ENCODE measurements around the gene EEF1AKMT2.

Gene EEF1AKMT2

DNA sequence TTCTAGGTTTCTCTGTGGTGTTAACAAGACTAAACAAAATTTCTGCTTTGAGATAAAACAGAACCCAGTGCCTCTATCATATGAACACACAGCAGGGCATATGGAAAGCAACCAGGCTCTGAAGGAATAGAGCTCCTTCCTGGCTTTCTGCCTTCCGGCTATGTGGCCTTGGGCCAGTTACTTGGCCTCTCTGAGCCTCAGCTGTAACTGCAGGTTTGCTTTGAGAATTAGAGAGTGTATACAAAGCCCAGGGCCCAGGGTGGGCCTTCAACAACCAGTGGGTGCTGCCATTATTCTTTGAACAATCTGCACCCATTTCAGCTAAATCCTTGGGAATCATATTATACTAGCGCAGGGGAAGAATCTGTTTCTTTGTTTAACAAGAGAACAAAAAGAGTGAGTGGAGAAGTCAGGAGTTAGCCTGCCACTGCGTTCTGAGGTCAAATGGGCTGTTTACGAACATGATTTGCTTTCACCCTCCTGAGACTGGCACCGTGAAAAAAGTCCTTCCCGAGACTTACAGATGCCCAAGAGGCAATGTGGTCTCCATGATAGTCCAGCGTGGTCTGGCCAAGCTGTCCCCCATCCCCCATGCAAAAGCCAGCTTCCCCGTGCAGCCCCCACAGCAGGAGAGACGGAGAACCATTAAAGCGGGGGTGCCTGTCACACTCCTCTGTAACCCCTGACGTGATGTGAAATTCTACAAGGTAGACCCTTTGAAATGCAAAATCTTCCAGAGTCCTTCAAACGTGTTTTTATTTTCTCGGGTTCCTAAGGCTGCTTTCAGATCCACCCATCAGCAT lies 52.4 kb downstream of the EEF1AKMT2 start:
- H3K4me3 ChIP-seq (ENCODE audit: low read depth, low read length) = no peak overlapping the region

DNA sequence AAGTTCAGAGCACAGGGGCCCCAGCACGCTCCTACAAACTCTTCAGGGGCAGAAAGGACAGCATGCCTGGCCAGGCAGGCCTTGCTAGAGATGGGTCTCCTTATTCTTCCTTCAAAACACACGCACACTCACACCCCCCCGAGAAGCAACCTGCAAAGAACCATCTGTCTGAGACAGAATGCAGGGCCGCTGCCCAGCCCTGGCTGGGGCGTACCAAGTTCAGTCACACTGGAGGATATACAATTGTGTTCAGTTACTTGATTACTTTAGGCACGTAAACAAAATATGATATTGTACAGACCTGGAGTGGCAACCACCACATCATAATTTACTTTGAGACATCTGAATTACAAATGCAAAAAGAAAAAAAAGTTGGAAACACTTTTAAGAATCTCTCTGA lies 53.2 kb downstream of the EEF1AKMT2 start:
- no peak overlapping the region for H3K4me3 ChIP-seq (ENCODE audit: low read depth, low read length)

DNA sequence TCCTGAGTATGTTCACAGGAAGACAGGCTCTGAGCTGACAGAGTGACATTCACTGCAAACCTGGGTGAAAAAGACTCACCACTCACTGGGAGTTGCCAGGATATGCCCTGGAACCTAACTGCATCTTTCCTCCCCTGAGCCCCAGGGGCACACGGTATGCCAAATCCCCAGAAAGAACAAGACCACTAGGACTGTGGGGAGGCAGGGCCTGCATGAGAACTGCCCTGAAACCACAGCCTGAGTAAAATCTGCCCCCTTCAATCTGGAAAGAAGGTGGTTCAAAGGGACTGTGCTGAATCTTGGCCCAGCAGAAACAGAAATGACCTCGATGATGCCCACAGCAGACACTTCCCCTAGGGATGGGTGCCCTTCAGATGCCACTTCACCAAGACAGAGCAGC lies 54.0 kb downstream of the EEF1AKMT2 start:
- H3K4me3 ChIP-seq (ENCODE audit: low read depth, low read length) = no peak overlapping the region

DNA sequence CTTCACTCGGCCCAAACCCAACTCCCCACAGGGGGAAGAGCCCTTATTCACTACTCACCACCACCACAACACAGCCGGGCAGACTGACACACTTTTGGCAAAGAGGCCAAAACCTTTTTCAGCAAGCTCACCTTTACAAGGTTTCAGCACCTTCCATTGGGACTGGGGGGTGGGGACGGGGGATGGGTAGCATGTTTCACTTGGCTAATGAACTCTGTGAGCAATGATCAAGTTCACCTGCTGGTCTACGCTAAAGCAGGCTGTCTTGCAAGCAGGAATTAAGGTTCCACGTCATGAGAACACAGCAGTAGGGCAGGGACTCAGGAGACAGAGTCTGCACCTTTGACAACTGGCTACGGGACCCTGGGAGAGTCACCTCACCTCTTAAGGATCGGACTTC lies 54.5 kb downstream of the EEF1AKMT2 start:
- H3K4me3 ChIP-seq (ENCODE audit: low read depth, low read length) = no peak overlapping the region

DNA sequence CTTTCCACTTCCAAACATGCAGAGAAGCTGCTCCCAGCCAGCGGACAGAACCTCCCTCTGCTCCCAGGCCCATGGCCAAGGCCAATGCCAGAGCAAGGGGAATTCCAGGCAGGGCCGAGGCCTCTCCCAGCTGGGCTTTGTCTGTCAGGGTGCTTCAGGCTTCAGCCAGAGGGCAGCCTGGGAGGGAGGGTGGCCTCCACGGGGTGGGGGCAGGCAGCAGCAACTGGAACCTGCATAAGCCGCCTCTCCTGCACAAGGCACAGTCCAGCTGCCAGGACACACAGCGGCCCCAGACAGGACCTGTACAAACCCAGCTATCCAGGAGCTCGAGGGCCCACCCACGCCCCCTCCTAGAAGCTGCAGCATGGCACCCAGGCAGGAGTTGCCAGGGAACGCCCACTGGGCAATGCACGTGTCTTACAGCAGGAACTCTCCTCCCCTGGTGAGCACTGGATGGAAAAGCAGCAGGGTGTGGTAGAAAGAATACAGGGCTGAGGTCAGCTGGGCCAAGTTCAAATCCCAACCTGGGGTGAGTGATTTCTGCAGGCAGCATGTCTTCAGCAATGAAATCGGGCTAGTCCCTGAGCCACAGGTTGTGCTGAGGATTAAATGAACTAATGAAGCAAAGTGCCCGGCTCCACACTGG lies 55.1 kb downstream of the EEF1AKMT2 start:
- H3K4me3 ChIP-seq (ENCODE audit: low read depth, low read length) = no peak overlapping the region

DNA sequence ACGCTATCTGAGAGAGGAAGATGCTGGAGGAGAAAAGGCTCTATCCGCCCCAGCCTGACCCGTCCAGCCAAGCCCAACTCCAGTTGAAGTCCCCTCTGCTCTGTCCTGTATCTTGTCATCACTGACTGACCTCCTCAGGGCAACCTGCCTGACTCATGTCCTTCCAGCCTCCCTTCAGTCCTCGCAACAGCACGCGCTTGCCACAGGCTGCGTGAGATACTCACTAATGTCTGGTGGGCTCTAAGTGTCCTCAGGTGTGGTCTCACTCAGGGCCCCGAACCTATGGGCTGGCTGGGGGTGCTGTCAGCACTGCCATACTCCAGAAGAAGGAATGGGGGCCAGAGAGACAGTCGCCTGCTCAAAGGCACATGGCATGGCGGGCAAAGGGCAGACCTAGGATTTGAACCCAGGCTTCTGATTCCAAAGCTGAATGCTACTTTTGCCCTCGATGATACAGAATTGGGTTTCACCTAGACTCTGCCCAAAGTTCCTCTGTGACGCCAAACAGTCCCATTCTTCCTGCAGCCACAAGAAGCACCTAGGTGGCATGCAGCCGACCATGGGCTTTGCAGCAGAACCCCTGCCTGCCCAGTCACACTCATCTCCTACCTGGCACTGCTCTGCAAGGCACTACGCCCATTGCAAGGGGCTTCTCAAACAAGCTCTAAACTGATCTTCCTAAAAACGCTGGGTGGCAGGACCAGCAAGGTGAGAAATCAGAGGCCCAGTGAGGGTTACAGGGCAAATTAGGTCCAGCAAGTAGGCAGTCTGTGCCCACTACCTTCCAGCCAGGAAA lies 56.0 kb downstream of the EEF1AKMT2 start:
- no peak overlapping the region for H3K4me3 ChIP-seq (ENCODE audit: low read depth, low read length)

DNA sequence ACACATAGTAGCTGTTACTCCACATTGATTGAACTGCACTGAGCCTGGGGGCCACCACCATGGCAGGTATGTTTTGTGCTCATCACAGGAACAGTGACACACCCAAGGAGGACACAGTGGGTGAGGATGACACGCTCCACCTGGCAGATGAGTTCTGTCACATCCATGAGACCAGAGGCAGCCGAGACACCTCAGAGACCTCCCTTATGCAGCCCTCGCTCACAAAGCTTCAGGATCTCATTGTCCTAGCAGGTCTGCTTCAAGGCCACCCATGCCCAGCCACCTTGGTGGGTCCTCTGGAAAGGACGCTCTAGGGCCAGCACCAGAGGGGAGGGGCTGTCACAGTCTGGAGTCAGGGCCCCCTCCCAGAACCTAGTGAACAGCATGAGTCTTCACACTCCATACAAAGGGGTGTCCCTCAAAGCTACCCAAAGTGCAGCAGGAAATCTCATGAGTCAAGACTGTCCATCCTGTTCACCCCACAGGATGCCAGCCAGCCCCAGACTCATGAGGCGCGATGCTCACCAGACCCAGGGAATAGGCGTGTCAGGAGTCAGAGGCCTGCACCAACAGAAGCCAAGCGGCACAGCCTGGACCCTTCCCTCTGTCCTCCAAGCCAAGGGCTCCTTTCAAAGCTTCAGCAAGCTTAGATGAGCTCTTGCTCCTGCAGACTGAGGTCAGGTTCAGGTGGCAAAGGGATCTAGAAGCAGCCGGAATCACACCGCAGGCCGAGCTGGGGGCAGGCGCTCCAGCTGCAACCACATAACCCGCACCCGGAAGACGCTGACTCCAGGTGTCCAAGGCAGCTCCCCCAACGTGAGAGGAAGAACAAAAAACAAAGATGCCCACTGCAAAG lies 57.1 kb downstream of the EEF1AKMT2 start:
- H3K4me3 ChIP-seq (ENCODE audit: low read depth, low read length) = no peak overlapping the region

DNA sequence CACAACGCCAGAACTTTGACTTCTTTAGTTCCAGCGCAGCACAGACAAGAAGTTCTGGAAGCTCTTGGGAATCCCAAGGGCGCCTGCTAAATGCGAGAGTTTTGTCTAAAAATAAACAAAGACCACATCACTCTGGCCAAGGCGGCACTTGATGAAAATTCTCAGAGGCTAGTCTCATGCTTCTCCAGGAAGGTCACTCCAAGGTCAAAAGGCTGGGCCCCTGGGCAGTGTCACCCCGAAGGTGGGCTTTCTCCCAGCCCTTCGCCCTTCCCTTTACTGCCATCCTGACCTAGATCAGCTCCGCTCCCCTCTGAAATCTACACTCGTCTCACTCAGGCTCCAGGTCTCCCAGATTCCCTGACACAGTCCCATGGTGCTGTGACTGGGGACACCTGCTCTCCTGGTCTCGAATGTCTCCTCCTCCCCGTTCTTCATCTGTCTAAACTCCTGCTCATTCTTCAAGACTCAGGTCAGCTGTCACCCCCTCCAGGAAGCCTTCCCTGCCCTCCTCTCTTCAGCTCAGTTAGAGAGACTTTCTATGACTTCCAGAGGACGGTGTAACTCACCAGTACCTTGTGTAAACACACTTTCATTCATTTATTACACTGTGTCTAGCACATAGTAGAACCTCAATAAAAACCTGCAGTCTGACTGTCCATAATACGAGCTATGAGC lies 58.0 kb downstream of the EEF1AKMT2 start:
- no peak overlapping the region for H3K4me3 ChIP-seq (ENCODE audit: low read depth, low read length)

DNA sequence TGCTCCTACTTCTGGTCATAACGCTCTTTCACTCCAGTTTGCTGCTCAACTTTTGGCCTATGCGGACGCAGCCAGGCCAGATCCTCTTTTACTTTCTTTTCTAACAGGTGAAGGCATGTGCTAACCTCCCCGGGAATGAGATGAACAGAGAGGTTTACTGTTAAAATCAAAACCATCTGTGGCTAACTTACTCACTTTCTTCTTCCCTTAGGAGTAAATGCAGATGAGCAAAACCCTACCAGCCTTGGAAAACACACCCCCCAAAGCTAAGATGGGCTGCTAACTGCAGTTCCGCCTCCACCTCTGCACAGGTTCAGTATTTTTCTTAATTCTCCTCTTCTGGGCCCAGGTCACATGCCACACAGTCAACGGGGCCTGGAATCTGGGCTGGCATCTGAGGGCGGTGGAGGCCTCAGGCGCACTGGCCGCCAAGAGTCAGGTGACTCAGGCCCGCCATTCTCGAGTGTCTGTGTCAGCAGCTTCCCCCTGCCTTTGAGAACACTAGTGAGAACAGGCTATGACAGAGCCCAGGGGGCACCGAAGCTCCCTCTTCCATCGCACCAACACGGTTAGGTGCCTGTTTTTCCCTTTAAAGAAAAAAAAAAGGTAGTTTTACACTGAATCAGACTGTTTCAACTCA lies 58.6 kb downstream of the EEF1AKMT2 start:
- H3K4me3 ChIP-seq (ENCODE audit: low read depth, low read length) = no peak overlapping the region

DNA sequence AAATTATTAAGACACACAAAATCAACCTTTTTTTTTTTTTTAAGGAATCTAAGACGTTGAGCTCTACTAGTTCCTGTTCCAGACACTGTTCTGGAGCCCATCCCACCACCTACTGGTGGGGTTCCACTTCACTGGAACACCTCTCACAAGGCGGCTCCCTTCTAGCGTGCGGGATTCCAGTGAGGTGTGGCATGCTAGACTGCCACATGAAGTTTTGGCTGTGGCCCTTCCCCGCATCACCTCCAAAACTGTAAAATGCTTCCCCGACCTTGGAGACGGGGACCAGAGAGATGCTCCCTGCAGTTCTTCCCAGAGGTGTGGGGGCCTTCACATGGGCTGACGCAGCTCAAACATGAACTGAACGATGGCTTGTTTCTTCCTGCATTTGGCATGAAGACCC lies 60.1 kb downstream of the EEF1AKMT2 start:
- H3K4me3 ChIP-seq (ENCODE audit: low read depth, low read length) = no peak overlapping the region

DNA sequence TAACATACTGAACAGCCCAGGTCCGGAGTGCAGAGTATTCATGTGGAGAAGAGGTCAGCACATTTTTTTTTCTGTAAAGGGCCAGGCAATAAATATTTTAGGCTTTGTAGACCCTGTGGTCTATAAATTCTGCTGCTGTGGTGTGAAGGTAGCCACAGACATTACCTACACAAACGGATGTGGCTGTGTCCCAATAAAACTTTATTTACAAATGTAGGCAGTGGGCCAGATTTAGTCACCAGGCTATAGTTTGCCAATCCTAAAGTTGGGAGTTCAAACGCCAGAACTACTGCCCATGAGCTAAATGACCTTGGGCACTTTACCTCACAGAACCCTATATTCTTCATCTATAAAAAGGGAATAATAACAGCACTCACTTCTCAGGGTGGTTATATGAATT lies 60.9 kb downstream of the EEF1AKMT2 start:
- H3K4me3 ChIP-seq (ENCODE audit: low read depth, low read length) = no peak overlapping the region

DNA sequence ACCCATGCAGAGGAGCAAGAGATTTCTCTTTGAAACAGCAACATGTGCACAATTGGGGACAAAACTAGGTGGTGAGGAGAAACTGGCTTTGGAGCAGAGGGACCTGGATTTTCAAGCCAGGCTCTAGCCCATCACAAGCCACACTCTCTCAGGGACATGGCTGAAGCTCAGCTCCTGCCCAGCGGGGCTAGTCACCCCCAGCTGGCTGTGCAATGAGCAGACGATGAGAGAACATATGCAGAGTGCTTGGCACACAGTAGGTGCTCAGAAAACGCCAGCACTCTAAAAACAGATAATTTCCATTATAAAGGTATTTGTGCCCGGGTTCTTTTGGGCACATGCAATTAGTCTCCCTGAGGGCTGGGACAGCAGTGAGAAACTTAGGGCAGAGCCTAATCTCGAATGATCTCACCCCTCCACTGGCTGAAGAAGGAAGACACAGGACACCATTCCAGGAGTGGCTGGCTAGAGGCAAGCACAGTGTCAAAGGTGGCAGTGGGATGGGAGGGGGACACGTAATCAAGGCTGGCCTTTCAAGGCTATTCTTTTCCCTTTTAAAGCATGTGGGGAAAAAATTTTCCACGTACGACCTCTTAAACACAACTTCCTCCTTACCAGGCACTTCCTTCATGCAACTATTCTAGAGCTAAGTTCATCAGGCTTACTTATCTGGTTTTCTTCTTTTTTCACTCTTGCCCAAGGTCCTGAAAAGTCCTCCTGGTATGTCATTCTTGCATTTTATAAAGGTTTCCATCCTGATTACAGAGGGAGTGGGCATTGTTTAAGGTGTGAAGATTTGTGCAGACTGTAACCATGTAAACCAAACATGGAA lies 62.6 kb downstream of the EEF1AKMT2 start:
- no peak overlapping the region for H3K4me3 ChIP-seq (ENCODE audit: low read depth, low read length)

DNA sequence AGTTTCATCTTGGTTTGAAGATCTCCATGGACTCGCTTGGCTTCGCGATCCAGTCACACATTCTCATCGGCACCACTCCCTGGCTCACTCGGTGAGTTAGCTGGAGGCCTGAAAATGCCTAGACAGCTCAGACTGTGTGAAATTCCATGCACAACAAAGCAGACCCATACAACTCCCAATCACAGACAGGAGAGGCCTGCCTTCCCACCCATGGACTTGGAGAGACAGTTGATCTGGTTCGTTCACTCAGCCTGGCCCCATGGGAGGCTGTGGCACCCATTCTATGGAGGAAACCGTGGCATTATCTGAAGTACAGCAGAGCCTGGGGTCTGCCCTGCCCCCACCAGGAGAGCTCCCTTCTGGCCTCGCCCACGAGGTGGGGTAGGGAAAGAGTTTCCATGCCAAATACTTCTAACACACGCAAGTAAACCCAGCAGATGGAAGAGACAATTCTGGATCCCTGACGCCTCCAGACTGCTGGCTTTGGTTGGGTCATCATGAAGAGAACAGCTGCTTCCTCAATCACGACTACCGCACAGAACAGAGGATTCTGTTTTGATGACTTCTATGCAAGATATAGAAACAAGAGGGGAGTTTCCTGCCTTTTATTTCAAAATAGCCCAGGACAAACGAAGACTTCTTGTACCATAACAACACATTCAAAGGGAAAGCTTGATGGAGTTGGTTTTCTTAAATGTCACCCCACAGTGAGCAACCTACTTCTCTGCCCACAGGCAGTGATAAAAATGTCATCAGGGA lies 63.4 kb downstream of the EEF1AKMT2 start:
- H3K4me3 ChIP-seq (ENCODE audit: low read depth, low read length) = no peak overlapping the region

DNA sequence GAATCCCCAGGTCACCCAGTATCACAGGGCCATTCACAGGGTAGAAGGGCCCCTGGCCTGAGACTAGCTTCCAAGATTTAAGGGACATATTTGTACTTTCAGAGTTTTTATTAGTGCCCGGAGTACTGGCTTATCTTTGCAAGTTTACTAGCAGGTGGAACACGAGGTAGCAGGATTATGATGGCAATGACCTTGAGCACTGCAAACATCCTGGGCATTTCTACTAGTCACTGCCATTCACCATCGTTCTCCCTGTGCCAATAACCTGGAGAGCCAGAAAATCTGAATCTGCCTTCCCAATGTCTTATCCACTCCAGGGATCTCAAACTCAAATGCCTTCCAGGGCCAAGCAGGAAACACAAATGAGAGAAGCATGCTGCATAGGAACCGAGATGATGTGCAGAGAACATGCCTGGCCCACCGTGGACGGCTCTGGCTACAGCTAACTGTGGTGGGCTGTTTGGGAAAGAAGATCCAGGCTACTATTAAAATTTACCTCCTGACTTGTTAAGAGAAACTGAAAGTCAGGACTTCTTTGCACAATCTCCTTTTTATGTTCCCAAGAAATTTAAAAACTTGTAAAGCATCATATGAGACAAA lies 64.2 kb downstream of the EEF1AKMT2 start:
- H3K4me3 ChIP-seq (ENCODE audit: low read depth, low read length) = no peak overlapping the region

DNA sequence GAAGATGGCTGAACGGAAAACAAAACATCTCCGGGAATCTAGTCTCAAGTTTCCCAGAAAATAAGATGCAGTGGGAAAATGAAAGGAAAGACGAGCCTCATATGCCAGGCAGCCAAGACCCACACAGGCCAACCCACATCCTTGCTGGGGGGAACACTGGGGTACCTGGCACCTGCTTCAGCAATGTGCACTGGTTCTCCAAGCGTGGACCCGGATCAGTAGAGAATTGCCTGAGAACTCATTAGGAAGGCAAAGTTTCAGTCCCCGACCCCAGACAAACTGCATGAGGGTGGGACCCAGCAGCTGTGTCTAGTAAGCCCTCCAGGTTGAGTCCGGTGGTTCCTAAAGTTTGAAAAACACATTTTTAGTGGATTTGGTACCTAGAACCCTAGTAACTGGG lies 65.9 kb downstream of the EEF1AKMT2 start:
- H3K4me3 ChIP-seq (ENCODE audit: low read depth, low read length) = no peak overlapping the region

DNA sequence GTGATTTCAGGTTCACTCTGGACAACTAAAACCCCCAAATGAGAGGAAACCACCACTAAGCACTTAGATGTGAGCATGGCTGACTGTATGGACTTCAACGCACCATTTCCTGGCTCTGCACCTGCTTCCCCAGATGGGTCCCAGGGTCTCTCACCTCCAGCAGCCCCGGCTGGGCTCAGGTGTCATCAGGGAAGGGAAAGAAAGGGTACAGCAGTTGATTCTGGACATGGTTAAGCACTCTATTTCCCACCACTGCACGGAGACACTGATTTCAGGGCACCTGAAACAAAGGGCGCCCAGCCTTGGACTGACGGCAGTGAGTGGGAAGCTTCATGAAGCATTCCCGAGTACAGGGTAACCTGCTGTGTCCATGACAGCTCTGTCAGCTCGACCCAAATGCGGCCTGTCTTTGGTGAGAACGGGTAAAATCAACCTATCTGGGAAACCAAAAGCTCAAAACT lies 66.5 kb downstream of the EEF1AKMT2 start:
- H3K4me3 ChIP-seq (ENCODE audit: low read depth, low read length) = no peak overlapping the region

DNA sequence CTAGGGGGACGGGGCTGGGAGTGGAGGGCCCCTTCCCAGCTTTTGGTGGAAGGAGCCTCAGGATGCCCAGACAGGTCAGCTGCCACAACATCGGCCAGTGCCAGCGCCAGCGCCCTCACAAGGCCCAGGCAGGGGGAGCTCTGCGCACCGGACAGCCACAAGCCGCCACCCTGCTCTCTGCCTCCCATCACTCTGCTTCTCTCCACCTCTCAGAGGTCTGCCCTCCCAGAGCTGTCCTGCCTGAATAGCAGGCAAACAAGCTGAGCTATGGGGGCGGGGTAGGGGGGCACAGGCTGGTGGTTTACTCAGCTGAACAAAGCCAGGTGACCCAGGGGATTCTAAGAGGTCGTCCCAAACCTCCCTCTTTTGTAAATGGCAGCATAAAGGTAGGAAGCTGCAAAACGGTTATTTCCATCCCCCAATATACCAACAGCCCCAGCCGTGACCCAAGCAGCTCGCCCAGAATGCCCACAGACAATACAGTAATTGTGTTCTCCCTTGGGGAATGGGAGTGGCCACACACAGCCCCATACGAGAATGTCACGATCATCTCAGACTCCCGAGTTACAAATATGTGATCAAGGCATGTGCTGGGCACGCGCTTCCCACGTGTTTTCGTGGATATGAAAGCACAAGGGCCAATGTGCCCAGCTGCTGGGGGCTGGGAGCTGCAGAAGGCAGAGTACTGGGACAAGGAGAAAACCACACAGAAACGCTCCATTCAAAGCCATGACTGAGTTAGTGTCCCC lies 67.2 kb downstream of the EEF1AKMT2 start:
- H3K4me3 ChIP-seq (ENCODE audit: low read depth, low read length) = no peak overlapping the region

All from iPS-11a (cell line).